Sciatic nerve (tissue), 2 donors: ENCODE measurements around the gene AMDHD1. TPM values are rescaled to one million over a fixed set of nuclear protein-coding genes. Genes with fewer than 3 reads are reported as not detected.
A peak's percentile ranks its signal among the peaks of the same experiment; 100 is the strongest.

Experiments
- ATAC-seq: fragments of 200-7000 bp; cut with Tn5 transposase; one replicate; pipeline ENCODE4 v1.9.1; 2020; ENCODE audit warnings: mild to moderate bottlenecking, moderate library complexity
- DNase-seq: peaks from one replicate; pipeline ENCODE4 v3.0.0-alpha.2; 2020; ENCODE audit warnings: low spot score
- intact Hi-C: fragments of 100-400 bp; cut with DNase I; formaldehyde crosslinking; loops from one replicate; pipeline ENCODE4 v1.14.2; 2022
- total RNA-seq: library from RNA; stranded (reverse); fragmentation: NEBNext Ultra II Directional; extraction: Animal tissue kit (Norgen Biotek cat#: 25700); gene quantifications from one replicate; pipeline ENCODE4 v1.2.1, GENCODE V29; 2021
- donor health status: DM: no; HTN: no; CAD: no.
- donor health status: DM: no; HTN: no; CAD: no.

AMDHD1 gene
- total RNA-seq, 1 donor from 2014 or later, result 0.76 TPM

- no peak for ATAC-seq
- intact Hi-C loops, result no loop called here
- no peak for DNase-seq
These were observed 45.6 kb downstream of the AMDHD1 start for GRCh38 chr12:95988506-95989275.

DNA sequence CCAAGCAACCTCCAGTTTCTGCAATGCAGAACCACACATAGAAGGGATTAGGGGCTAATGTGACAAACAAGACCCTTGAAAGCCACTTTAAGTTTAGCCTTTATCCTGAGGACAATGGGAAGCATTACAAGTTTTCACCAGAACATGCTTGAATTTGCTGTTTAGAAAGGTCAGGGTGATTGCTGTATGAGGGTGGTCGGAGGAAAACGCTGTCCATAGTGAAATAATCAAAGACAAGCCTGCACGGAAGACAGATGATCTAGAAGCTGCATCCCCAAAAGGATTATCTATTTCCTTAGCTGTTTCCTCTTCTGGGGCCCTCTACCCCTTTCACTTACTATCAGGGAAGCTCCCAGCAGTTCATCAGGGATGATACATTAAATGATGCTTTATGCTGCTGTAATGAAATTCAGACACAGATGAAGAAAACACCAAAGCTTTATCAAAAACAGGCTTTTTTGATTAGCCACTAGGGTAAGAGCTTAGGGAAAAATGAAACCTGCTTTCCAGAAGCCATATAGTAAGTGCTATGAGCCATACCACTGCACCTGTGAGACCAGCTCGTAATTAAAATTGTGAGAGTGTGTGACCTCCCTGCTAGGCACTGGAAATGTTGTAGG lies 46.5 kb downstream of the AMDHD1 start:
- intact Hi-C loops, result no loop called here
- no peak for DNase-seq
- ATAC-seq, result no peak

- DNase-seq (no peak), ATAC-seq (no peak)
- intact Hi-C loops, result no loop called here
These were observed 47.0 kb downstream of the AMDHD1 start for GRCh38 chr12:95990136-95990535.

DNA sequence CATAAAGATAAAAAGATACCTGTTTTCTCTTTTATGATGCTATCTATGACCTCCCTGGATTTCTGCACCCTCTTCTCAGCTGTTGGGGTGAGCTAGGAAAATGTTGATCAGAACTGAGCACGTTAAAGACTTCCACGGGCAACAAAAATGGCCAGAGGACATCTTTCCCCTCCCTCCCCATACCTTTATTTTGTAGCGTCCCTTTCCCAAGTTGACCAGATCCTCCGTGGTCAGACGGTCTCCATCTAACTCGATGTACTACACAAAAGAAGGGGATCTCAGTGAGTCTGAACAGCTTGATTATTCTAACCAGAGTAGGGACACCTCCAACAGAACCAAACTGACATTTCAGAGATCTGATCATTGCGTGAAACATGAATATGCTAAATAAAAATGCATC lies 50.8 kb downstream of the AMDHD1 start:
- intact Hi-C loops, result no loop called here
- no peak for ATAC-seq
- DNase-seq, result no peak

- DNase-seq (no peak), ATAC-seq (no peak)
- intact Hi-C loops, result no loop called here
These were observed 51.3 kb downstream of the AMDHD1 start for GRCh38 chr12:95994476-95994875.

GRCh38 chr12:95995238-95996031 lies 52.3 kb downstream of the AMDHD1 start:
- intact Hi-C loops, result no loop called here
- ATAC-seq (peak; percentile 7), DNase-seq (no peak)

- DNase-seq (no peak), ATAC-seq (peak; percentile 8)
- intact Hi-C loops, result no loop called here
These were observed 53.0 kb downstream of the AMDHD1 start, which contains the start of gene HAL for GRCh38 chr12:95996034-95996658. Gene HAL (minus strand): TSS chr12:95996344. CDS start chr12:95995910, 434 bp downstream.

DNA sequence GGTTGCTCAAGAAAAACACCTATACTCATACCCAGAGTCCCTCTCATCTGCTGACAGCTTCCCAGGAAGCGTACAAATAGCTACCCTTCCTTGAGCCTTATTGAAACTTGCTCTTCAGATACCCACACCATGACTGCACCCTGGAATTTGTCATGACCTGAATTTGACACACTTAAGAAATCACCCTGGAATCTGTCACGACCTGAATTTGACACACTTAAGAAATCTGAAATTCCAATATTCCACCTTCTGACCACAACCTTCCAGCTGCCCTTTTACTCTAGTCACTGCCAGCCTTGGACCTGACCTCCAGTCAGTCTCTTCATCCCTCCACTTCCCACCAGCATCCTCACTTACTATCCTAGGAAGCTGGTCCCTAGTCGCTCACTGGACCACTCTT lies 54.1 kb downstream of the AMDHD1 start:
- no peak for DNase-seq
- intact Hi-C loops, result no loop called here

GRCh38 chr12:95997911-95998510 lies 54.9 kb downstream of the AMDHD1 start:
- intact Hi-C loops, result no loop called here
- DNase-seq, result no peak
- no peak for ATAC-seq

More for the DNA sequence above, 54.1 kb downstream of the AMDHD1 start:
- ATAC-seq, result no peak

- ATAC-seq, result peak; percentile 85
- intact Hi-C loops, result no loop called here
- no peak for DNase-seq
These were observed 55.6 kb downstream of the AMDHD1 start for GRCh38 chr12:95998611-95999286.

- intact Hi-C loops, result no loop called here
- DNase-seq (no peak), ATAC-seq (peak; percentile 23)
These were observed 56.4 kb downstream of the AMDHD1 start for GRCh38 chr12:95999484-95999883.

DNA sequence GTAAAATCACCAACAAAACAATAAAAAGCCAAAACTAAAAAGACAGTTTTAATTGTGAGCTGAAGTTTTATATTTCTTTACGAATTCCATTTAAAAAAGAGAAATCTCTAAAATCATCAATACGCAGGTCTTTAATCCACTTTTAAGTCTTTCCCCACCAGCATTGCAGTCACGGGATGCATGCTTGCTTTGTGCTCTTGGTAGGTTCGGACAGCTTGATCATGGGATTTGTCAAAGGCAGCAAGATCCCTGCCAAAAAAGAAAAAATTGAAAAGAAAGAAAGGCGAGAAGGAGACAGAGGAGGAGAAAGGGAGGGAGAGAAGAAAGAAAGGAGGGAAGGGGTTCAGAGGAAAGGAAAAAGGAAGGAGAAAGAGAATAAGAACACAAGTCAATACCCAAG lies 57.7 kb downstream of the AMDHD1 start:
- no peak for ATAC-seq
- DNase-seq, result no peak
- intact Hi-C loops, result no loop called here

GRCh38 chr12:96006727-96007126 lies 63.6 kb downstream of the AMDHD1 start:
- DNase-seq (no peak), ATAC-seq (no peak)
- intact Hi-C loops, result no loop called here

DNA sequence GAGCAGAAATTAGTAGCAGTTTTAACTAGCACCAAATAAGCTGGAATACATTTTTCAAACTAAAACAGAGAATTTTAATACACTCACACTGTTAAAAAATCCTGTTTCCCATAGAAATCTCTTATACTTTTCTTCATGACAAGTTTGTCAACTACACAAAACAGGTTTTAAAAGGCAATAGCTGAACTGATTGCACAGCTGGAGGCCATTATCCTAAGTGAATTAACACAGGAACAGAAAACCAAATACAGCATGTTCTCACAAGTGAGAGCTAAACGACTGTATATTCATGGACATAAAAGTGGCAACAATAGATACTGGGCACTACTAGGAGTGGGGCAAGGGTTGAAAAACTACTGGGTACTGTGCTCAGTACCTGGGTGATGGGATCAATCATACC lies 64.6 kb downstream of the AMDHD1 start:
- intact Hi-C loops, result no loop called here
- no peak for ATAC-seq
- no peak for DNase-seq

- DNase-seq (no peak), ATAC-seq (no peak)
- intact Hi-C loops, result no loop called here
These were observed 71.9 kb downstream of the AMDHD1 start for GRCh38 chr12:96014943-96015599.

- intact Hi-C loops, result no loop called here
- DNase-seq, result no peak
- ATAC-seq, result no peak
These were observed 72.5 kb downstream of the AMDHD1 start for GRCh38 chr12:96015672-96016071.
